GM12878 (cell line): ENCODE measurements around the gene OR1A1. TPM values are rescaled to one million over a fixed set of nuclear protein-coding genes. Genes with fewer than 3 reads are reported as not detected.
"Not testable (repeated sequence)": the region's sequence is repeated elsewhere in the genome, so short reads cannot be mapped to it uniquely, and the experiment has no call there.

ENCODE experiments used
- ATAC-seq: fragments of 200-7000 bp; cut with Tn5 transposase; 3 replicates; pipeline ENCODE4 v1.9.1; 2020; ENCODE audit warnings: mild to moderate bottlenecking, moderate library complexity
- BruUV-seq: library from RNA; stranded (reverse); fragments of 400-500 nt; replicated peaks from 2 replicates; lab custom pipeline; 2021; lab: Mats Ljungman, UMichigan
- CTCF ChIA-PET: fragments of 300-600 bp; sonication (Branson Sonifier 250); formaldehyde crosslinking; extraction: SDS; loops from one replicate; lab custom pipeline; 2021; ENCODE audit warnings: inconsistent platforms; lab: Yijun Ruan, JAX
- POLR2A ChIA-PET: fragments of 350-600 bp; formaldehyde crosslinking; extraction: SDS; loops from one replicate; lab custom pipeline; 2021; ENCODE audit warnings: inconsistent platforms; lab: Charles Lee
- RAD21 ChIA-PET: fragments of 300-600 bp; sonication (Branson Sonifier 250); formaldehyde crosslinking; loops from one replicate; lab custom pipeline; 2023; ENCODE audit warnings: antibody characterized with exemption; ENCODE audit not compliant: unreplicated experiment; lab: Charles Lee
- SMC1A ChIA-PET: fragments of 300-600 bp; sonication (Branson Sonifier 250); formaldehyde crosslinking; loops from one replicate; lab custom pipeline; 2023; ENCODE audit not compliant: unreplicated experiment, uncharacterized antibody; lab: Charles Lee
- DNase-seq: peaks from one replicate; pipeline ENCODE4 v3.0.0-alpha.2; 2011; ENCODE audit warnings: low read depth, low spot score
- FAIRE-seq: peaks from 3 replicates; lab custom pipeline; 2011; peaks lifted over from hg19 to GRCh38; lab: Jason Lieb, UNC
- H2AFZ ChIP-seq: 2 replicates; pipeline ENCODE4 v1.6.0; 2011; ENCODE audit warnings: low read depth, low read length, control low read depth; ENCODE audit not compliant: control insufficient read depth
- H3K27ac ChIP-seq: 2 replicates; pipeline ENCODE4 v1.5.1; 2011; ENCODE audit warnings: control low read depth; ENCODE audit not compliant: control insufficient read depth, insufficient read depth
- H3K27me3 ChIP-seq, 2 experiments: replicated peaks in 1 of 2; 2 replicates each; pipeline versions ENCODE4 v1.6.0 to v1.6.1; 2011; ENCODE audit warnings: low read length in 1 of 2; ENCODE audit not compliant: control insufficient read depth in 2 of 2, insufficient read depth in 2 of 2
- H3K36me3 ChIP-seq, 2 experiments: 2 replicates each; pipeline ENCODE4 v1.5.1; 2011; ENCODE audit warnings: low read length in 1 of 2; ENCODE audit not compliant: control insufficient read depth in 2 of 2, insufficient read depth in 2 of 2
- H3K4me1 ChIP-seq: 2 replicates; pipeline ENCODE4 v1.6.1; 2011; ENCODE audit warnings: mild to moderate bottlenecking, low read length, moderate library complexity, mixed read lengths; ENCODE audit not compliant: control insufficient read depth, insufficient read depth
- H3K4me2 ChIP-seq: 2 replicates; pipeline ENCODE4 v1.6.0; 2011; ENCODE audit warnings: control low read depth; ENCODE audit not compliant: control insufficient read depth, insufficient read depth
- H3K4me3 ChIP-seq: fragments of 200-600 bp; sonication (generic); 2 replicates; pipeline ENCODE4 v1.5.1; 2016
- H3K79me2 ChIP-seq: 2 replicates; pipeline ENCODE4 v1.6.0; 2011; ENCODE audit warnings: low read length; ENCODE audit not compliant: control insufficient read depth, insufficient read depth
- H3K9ac ChIP-seq: 2 replicates; pipeline ENCODE4 v1.8.0; 2011; ENCODE audit warnings: low read length, control low read depth, mixed read lengths; ENCODE audit not compliant: control insufficient read depth, insufficient read depth
- H3K9me3 ChIP-seq: replicated peaks from 3 replicates; pipeline ENCODE4 v1.5.1; 2011; ENCODE audit warnings: mild to moderate bottlenecking, low read length; ENCODE audit not compliant: control insufficient read depth, insufficient read depth
- H4K20me1 ChIP-seq: 2 replicates; pipeline ENCODE4 v1.6.0; 2011; ENCODE audit not compliant: control insufficient read depth, insufficient read depth
- WGBS: methylation state at CpG from one replicate; pipeline ENCODE4 v1.1.6; 2016; ENCODE audit warnings: low lambda C conversion rate; ENCODE audit not compliant: insufficient replicate concordance, insufficient coverage; ENCODE audit errors: missing lambda C conversion rate; 5-methylcytosine and 5-hydroxymethylcytosine counted together
- in situ Hi-C: fragments of 300-500 bp; cut with MboI; formaldehyde crosslinking; loops from 9 replicates; pipeline ENCODE4 v1.14.3; 2018; ENCODE audit warnings: mixed read lengths
- intact Hi-C: fragments of 100-400 bp; cut with micrococcal nuclease; formaldehyde crosslinking; loops from one replicate; pipeline ENCODE4 v1.14.2; 2022; ENCODE audit not compliant: unreplicated experiment
- polyA plus RNA-seq, 11 experiments: library from polyadenylated mRNA; depleted of rRNA in 4 of 11; unstranded in 6 of 11; stranded (reverse) in 5 of 11; fragments of >200 nt; fragmentation: Nextera tagmentation in 4 of 11; fragmentation: Illumina TruSeq in 1 of 11; extraction: Ambion mirVana in 4 of 11; extraction: Trizol in 1 of 11; gene quantifications; 1 replicate in 1 of 11; 2 replicates in 10 of 11; pipeline versions ENCODE4 v1.2.1 to v1.2.3, GENCODE V29; 2011 to 2016; ENCODE audit warnings: inconsistent platforms in 2 of 11, missing spikeins in 2 of 11, low read depth in 1 of 11
- total RNA-seq, 4 experiments: library from RNA; depleted of rRNA in 3 of 4; stranded (reverse); fragments of >200 nt in 3 of 4; fragmentation: Illumina TruSeq in 1 of 4; extraction: Trizol in 1 of 4; gene quantifications; 2 replicates each; pipeline versions ENCODE4 v1.2.1 to v1.2.3, GENCODE V29; 2013 to 2021

Gene OR1A1
- total and polyA plus RNA-seq, 10 of the 15 experiments (the other 5 are each of a cell fraction or from before 2014, with no cell fraction given), result not detected

GRCh38 chr17:3224721-3225352, 17.4 kb downstream of the OR1A1 start:
- RAD21 ChIA-PET, POLR2A ChIA-PET, BruUV-seq, DNase-seq, H3K27me3 ChIP-seq, H3K27ac ChIP-seq, intact Hi-C loops, H3K36me3 ChIP-seq, SMC1A ChIA-PET, CTCF ChIA-PET, H3K9ac ChIP-seq, H3K4me3 ChIP-seq, H3K79me2 ChIP-seq, H4K20me1 ChIP-seq, ATAC-seq, H3K9me3 ChIP-seq, FAIRE-seq, H2AFZ ChIP-seq, in situ Hi-C loops, H3K4me1 ChIP-seq, H3K4me2 ChIP-seq: not testable (repeated sequence)

- intact Hi-C loops, H3K4me1 ChIP-seq, FAIRE-seq: not testable (repeated sequence)
These were observed 24.8 kb downstream of the OR1A1 start for GRCh38 chr17:3232300-3232699.

GRCh38 chr17:3238685-3239084, 31.2 kb downstream of the OR1A1 start:
- H3K9me3 ChIP-seq, H3K4me2 ChIP-seq, H3K79me2 ChIP-seq, SMC1A ChIA-PET, H3K36me3 ChIP-seq, H3K27me3 ChIP-seq, CTCF ChIA-PET, in situ Hi-C loops, POLR2A ChIA-PET, H3K4me3 ChIP-seq, RAD21 ChIA-PET, intact Hi-C loops, H3K9ac ChIP-seq, H3K27ac ChIP-seq, H4K20me1 ChIP-seq, ATAC-seq, H2AFZ ChIP-seq, BruUV-seq, H3K4me1 ChIP-seq, DNase-seq: not testable (repeated sequence)
- 0% methylated on average over 1 of the region's 2 CpGs for WGBS
- FAIRE-seq, result peak; percentile 38

More at GRCh38 chr17:3232300-3232699, 24.8 kb downstream of the OR1A1 start:
- H3K79me2 ChIP-seq, H3K4me2 ChIP-seq, H4K20me1 ChIP-seq, POLR2A ChIA-PET, CTCF ChIA-PET, RAD21 ChIA-PET, H3K36me3 ChIP-seq, H2AFZ ChIP-seq, ATAC-seq, BruUV-seq, DNase-seq, H3K9me3 ChIP-seq, H3K27me3 ChIP-seq, H3K27ac ChIP-seq, SMC1A ChIA-PET, H3K9ac ChIP-seq, H3K4me3 ChIP-seq: not testable (repeated sequence)
- 51% methylated on average over 8 of the region's 8 CpGs for WGBS
- in situ Hi-C loops, result loop anchor here (5.0 kb wide), 1 partner anchor 160 kb away; no protein-coding TSS in a partner anchor

GRCh38 chr17:3241044-3241443, 33.6 kb downstream of the OR1A1 start:
- H3K27ac ChIP-seq, H2AFZ ChIP-seq, H3K4me2 ChIP-seq, DNase-seq, H3K36me3 ChIP-seq, POLR2A ChIA-PET, H3K9ac ChIP-seq, H3K9me3 ChIP-seq, H4K20me1 ChIP-seq, intact Hi-C loops, ATAC-seq, H3K27me3 ChIP-seq, RAD21 ChIA-PET, SMC1A ChIA-PET, H3K4me1 ChIP-seq, CTCF ChIA-PET, in situ Hi-C loops, H3K4me3 ChIP-seq, FAIRE-seq, BruUV-seq, H3K79me2 ChIP-seq: not testable (repeated sequence)
- WGBS, result 44% methylated on average over 1 of the region's 1 CpG
